Hepatocyte (in vitro differentiated cells): ENCODE measurements around the gene KRTAP21-1. TPM values are rescaled to one million over a fixed set of nuclear protein-coding genes. Genes with fewer than 3 reads are reported as not detected.
"Not testable (repeated sequence)": the region's sequence is repeated elsewhere in the genome, so short reads cannot be mapped to it uniquely, and the experiment has no call there.

Experiments
- DNase-seq: peaks from one replicate; pipeline ENCODE4 v3.0.0-alpha.2; 2016; ENCODE audit warnings: low spot score
- H2AFZ ChIP-seq: fragments of 200-600 bp; sonication (generic); 2 replicates; pipeline ENCODE4 v1.6.0; 2016; ENCODE audit warnings: antibody characterized with exemption, mild to moderate bottlenecking
- H3K27ac ChIP-seq: fragments of 200-600 bp; sonication (generic); 2 replicates; pipeline ENCODE4 v1.5.1; 2016; ENCODE audit warnings: mild to moderate bottlenecking
- H3K27me3 ChIP-seq: fragments of 200-600 bp; sonication (generic); 2 replicates; pipeline ENCODE4 v1.6.1; 2016
- H3K36me3 ChIP-seq: fragments of 200-600 bp; sonication (generic); replicated peaks from 2 replicates; pipeline ENCODE4 v1.5.1; 2016; ENCODE audit warnings: low read depth; ENCODE audit not compliant: insufficient read depth
- H3K4me1 ChIP-seq: fragments of 200-600 bp; sonication (generic); 2 replicates; pipeline ENCODE4 v1.5.1; 2016; ENCODE audit warnings: mild to moderate bottlenecking, moderate library complexity; ENCODE audit not compliant: insufficient read depth
- H3K4me2 ChIP-seq: fragments of 200-600 bp; sonication (generic); 2 replicates; pipeline ENCODE4 v1.6.0; 2016
- H3K4me3 ChIP-seq: fragments of 200-600 bp; sonication (generic); 2 replicates; pipeline ENCODE4 v1.5.1; 2016; ENCODE audit warnings: mild to moderate bottlenecking
- H3K79me2 ChIP-seq: fragments of 200-600 bp; sonication (generic); 2 replicates; pipeline ENCODE4 v1.6.0; 2017; ENCODE audit warnings: mild to moderate bottlenecking
- H3K9me2 ChIP-seq: fragments of 200-600 bp; sonication (generic); replicated peaks from 2 replicates; pipeline ENCODE4 v1.6.0; 2017; ENCODE audit warnings: mild to moderate bottlenecking; ENCODE audit not compliant: insufficient read depth
- H3K9me3 ChIP-seq: fragments of 200-600 bp; sonication (generic); 2 replicates; pipeline ENCODE4 v1.5.1; 2016; ENCODE audit warnings: low read depth, mild to moderate bottlenecking
- H4K20me1 ChIP-seq: fragments of 200-600 bp; sonication (generic); 2 replicates; pipeline ENCODE4 v1.6.0; 2016; ENCODE audit warnings: mild to moderate bottlenecking; ENCODE audit not compliant: insufficient read depth, poor library complexity, severe bottlenecking
- CTCF ChIP-seq: fragments of 200-600 bp; sonication (generic); IDR thresholded peaks from 2 replicates; pipeline ENCODE4 v1.5.1; 2016; ENCODE audit warnings: antibody characterized with exemption, mild to moderate bottlenecking; ENCODE audit not compliant: poor library complexity
- EZH2 ChIP-seq: fragments of 200-600 bp; sonication (generic); IDR thresholded peaks from 2 replicates; pipeline ENCODE4 v1.6.1; 2016; ENCODE audit warnings: antibody characterized with exemption, mild to moderate bottlenecking, borderline replicate concordance
- EZH2phosphoT487 ChIP-seq: fragments of 200-600 bp; sonication (generic); IDR thresholded peaks from one replicate; pipeline ENCODE4 v1.6.1; 2018; ENCODE audit warnings: antibody characterized with exemption, mild to moderate bottlenecking, low read depth, moderate library complexity; ENCODE audit not compliant: unreplicated experiment, severe bottlenecking
- WGBS: methylation state at CpG from one replicate; pipeline ENCODE4 v1.1.6; 2016; ENCODE audit warnings: low lambda C conversion rate; ENCODE audit errors: missing lambda C conversion rate; 5-methylcytosine and 5-hydroxymethylcytosine counted together
- polyA plus RNA-seq: library from polyadenylated mRNA; unstranded; fragments of >200 nt; fragmentation: Nextera tagmentation; extraction: Ambion mirVana; gene quantifications from 2 replicates; pipeline ENCODE4 v1.2.1, GENCODE V29; 2016
- total RNA-seq: library from RNA; depleted of rRNA; stranded (reverse); fragments of >200 nt; gene quantifications from 2 replicates; pipeline ENCODE4 v1.2.3, GENCODE V29; 2014

The KRTAP21-1 gene
- total RNA-seq: not detected in 2 replicates
- polyA plus RNA-seq: not detected in 2 replicates

GRCh38 chr21:30755328-30755727 lies at the start of gene KRTAP21-1:
Gene KRTAP21-1 (minus strand): TSS chr21:30755428. CDS start chr21:30755378, 50 bp downstream.
- not testable (repeated sequence) for H3K79me2 ChIP-seq, H2AFZ ChIP-seq, H3K27me3 ChIP-seq, H3K4me1 ChIP-seq, DNase-seq, H3K4me2 ChIP-seq, H3K27ac ChIP-seq, H3K4me3 ChIP-seq, H3K9me2 ChIP-seq, H3K9me3 ChIP-seq, H3K36me3 ChIP-seq, H4K20me1 ChIP-seq
- 87% methylated on average over 2 of the region's 2 CpGs for WGBS

GRCh38 chr21:30800605-30801004 lies 45.4 kb upstream of the KRTAP21-1 start:
- no peaks in the 10 kb centered on the region for H4K20me1 ChIP-seq
- H3K9me2 ChIP-seq: no peaks in the 10 kb centered on the region
- no peaks in the 10 kb centered on the region for H3K4me1 ChIP-seq
- no peak overlapping the region for H3K4me3 ChIP-seq
- H3K27me3 ChIP-seq: no peaks in the 10 kb centered on the region
- TF ChIP-seq CTCF: no peak
- TF ChIP-seq EZH2phosphoT487: no peak
- TF ChIP-seq EZH2: no peak
- DNase-seq: no peak
- WGBS: 81% methylated on average over 1 of the region's 1 CpG
- H3K36me3 ChIP-seq: no peaks in the 10 kb centered on the region
- H3K4me2 ChIP-seq: no peak overlapping the region
- H3K79me2 ChIP-seq: no peaks in the 10 kb centered on the region
- H3K9me3 ChIP-seq: no peaks in the 10 kb centered on the region
- no peak overlapping the region for H2AFZ ChIP-seq
- H3K27ac ChIP-seq: no peak overlapping the region

DNA sequence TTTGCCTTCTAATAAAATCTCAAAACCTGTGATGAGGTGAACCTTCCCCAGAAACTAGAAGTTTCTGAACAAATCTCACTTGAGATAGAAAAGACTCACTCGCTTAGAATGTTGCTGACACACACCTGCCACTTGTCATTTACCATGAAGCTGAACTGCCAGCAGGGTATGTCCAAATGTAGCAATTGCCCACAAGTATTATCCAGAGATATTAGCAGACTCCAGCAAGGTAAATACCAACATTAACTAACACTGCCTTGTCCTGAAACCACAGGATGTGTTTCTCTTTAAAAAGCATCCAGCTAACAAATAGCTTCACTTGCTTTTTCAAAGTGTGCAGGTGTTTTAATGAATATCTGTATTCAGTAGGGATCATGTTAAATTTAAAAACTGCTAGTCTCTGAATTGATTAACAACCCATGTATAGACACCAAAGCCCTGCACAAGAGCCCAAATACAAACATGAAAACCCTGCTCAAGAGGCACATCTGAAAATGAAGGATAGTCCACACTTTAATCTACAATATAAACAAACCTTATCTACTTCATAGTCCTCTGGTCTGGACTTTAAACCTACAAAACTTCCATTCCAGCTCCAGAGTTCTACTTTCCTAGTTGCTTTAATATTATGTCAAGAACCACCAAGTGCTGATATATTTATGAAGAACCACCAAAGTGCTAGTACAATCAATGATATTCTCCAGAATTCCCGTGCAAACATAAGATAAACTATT lies 38.5 kb upstream of the KRTAP21-1 start:
- WGBS: 47% methylated on average over 2 of the region's 2 CpGs

More for the DNA sequence above, 38.5 kb upstream of the KRTAP21-1 start:
- Histone ChIP-seq H3K27ac (peak overlapping the region; percentile 28), H3K27me3 (no peaks in the 10 kb centered on the region), H3K79me2 (no peaks in the 10 kb centered on the region), H2AFZ (peak overlapping the region; percentile 18), H4K20me1 (no peaks in the 10 kb centered on the region), H3K9me3 (no peaks in the 10 kb centered on the region), H3K4me3 (no peak overlapping the region), H3K36me3 (no peaks in the 10 kb centered on the region), H3K4me2 (peak overlapping the region; percentile 57), H3K4me1 (peaks cover 10% of the 10 kb centered on the region), H3K9me2 (no peaks in the 10 kb centered on the region)
- TF ChIP-seq EZH2phosphoT487 (no peak), EZH2 (no peak), CTCF (no peak)
- peak; percentile 5 for DNase-seq
